ENCODE data around the gene PSENEN. TPM values are rescaled to one million over a fixed set of nuclear protein-coding genes. Genes with fewer than 3 reads are reported as not detected.

Gene PSENEN
- total and polyA plus RNA-seq, 9 of the 15 experiments (the other 6 are each of a cell fraction or from before 2014, with no cell fraction given) = 34.5 to 299 (median 61.1) TPM

DNA sequence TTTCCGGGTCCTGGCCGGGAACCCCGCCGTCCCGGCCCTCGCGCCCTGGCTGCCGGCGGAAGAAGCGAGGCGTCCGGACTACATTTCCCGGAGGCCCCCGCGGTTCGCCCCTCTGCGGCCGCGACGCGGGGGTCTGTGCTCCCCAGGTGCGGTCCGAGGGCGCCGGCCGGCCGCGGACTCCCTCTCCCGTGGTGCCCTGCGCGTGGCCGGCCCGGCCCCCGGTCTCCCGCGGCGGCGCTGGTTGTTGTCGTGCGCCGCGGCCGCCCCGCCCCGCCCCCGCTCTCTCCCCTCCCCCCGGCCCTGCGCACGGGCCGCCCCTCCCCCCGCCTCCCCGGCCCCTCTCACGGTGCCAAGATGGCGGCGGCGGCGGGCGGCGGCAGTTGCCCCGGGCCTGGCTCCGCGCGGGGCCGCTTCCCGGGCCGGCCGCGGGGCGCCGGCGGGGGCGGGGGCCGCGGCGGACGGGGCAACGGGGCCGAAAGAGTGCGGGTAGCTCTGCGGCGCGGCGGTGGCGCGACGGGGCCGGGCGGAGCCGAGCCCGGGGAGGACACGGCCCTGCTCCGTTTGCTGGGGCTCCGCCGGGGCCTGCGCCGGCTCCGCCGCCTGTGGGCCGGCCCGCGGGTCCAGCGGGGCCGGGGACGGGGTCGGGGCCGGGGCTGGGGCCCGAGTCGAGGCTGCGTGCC is 27.6 kb upstream of the PSENEN start, which contains the start of gene KMT2B (continued):
- TF ChIP-seq, protein P1, sequence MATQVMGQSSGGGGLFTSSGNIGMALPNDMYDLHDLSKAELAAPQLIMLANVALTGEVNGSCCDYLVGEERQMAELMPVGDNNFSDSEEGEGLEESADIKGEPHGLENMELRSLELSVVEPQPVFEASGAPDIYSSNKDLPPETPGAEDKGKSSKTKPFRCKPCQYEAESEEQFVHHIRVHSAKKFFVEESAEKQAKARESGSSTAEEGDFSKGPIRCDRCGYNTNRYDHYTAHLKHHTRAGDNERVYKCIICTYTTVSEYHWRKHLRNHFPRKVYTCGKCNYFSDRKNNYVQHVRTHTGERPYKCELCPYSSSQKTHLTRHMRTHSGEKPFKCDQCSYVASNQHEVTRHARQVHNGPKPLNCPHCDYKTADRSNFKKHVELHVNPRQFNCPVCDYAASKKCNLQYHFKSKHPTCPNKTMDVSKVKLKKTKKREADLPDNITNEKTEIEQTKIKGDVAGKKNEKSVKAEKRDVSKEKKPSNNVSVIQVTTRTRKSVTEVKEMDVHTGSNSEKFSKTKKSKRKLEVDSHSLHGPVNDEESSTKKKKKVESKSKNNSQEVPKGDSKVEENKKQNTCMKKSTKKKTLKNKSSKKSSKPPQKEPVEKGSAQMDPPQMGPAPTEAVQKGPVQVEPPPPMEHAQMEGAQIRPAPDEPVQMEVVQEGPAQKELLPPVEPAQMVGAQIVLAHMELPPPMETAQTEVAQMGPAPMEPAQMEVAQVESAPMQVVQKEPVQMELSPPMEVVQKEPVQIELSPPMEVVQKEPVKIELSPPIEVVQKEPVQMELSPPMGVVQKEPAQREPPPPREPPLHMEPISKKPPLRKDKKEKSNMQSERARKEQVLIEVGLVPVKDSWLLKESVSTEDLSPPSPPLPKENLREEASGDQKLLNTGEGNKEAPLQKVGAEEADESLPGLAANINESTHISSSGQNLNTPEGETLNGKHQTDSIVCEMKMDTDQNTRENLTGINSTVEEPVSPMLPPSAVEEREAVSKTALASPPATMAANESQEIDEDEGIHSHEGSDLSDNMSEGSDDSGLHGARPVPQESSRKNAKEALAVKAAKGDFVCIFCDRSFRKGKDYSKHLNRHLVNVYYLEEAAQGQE (IDR thresholded peaks at IDR 0.05; ENCODE audit: borderline replicate concordance) = no peak
- TF ChIP-seq, protein P1 (CRISPR knock-in tag; IDR thresholded peaks at IDR 0.05; ENCODE audit: low read depth) = no peak
- no peak for TF ChIP-seq STAT5B (CRISPR knock-in tag; IDR thresholded peaks at IDR 0.05)
- no peak for TF ChIP-seq CEBPG (CRISPR knock-in tag; IDR thresholded peaks at IDR 0.05)
- no peak for TF ChIP-seq CEBPG (tag; conservative IDR thresholded peaks at IDR 0.05 in 1 of 2, IDR thresholded peaks at IDR 0.05 in 1 of 2)
- TF ChIP-seq BRF1 (IDR thresholded peaks at IDR 0.05; ENCODE audit: borderline replicate concordance, extremely low read depth, insufficient read length) = no peak
- TF ChIP-seq, protein P2, sequence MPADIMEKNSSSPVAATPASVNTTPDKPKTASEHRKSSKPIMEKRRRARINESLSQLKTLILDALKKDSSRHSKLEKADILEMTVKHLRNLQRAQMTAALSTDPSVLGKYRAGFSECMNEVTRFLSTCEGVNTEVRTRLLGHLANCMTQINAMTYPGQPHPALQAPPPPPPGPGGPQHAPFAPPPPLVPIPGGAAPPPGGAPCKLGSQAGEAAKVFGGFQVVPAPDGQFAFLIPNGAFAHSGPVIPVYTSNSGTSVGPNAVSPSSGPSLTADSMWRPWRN (IDR thresholded peaks at IDR 0.05; ENCODE audit: low read depth) = no peak
- TF ChIP-seq, protein P3, sequence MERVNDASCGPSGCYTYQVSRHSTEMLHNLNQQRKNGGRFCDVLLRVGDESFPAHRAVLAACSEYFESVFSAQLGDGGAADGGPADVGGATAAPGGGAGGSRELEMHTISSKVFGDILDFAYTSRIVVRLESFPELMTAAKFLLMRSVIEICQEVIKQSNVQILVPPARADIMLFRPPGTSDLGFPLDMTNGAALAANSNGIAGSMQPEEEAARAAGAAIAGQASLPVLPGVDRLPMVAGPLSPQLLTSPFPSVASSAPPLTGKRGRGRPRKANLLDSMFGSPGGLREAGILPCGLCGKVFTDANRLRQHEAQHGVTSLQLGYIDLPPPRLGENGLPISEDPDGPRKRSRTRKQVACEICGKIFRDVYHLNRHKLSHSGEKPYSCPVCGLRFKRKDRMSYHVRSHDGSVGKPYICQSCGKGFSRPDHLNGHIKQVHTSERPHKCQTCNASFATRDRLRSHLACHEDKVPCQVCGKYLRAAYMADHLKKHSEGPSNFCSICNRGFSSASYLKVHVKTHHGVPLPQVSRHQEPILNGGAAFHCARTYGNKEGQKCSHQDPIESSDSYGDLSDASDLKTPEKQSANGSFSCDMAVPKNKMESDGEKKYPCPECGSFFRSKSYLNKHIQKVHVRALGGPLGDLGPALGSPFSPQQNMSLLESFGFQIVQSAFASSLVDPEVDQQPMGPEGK (CRISPR knock-in tag; IDR thresholded peaks at IDR 0.05; ENCODE audit: borderline replicate concordance) = no peak
- no peak for TF ChIP-seq DMBX1 (CRISPR knock-in tag; IDR thresholded peaks at IDR 0.05; ENCODE audit: borderline replicate concordance)
- TF ChIP-seq, protein P4, sequence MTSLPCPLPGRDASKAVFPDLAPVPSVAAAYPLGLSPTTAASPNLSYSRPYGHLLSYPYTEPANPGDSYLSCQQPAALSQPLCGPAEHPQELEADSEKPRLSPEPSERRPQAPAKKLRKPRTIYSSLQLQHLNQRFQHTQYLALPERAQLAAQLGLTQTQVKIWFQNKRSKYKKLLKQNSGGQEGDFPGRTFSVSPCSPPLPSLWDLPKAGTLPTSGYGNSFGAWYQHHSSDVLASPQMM (CRISPR knock-in tag; IDR thresholded peaks at IDR 0.05) = no peak
- no peak for TF ChIP-seq ZNF644 (tag; IDR thresholded peaks at IDR 0.05; ENCODE audit: low read depth)
- TF ChIP-seq, protein P5, sequence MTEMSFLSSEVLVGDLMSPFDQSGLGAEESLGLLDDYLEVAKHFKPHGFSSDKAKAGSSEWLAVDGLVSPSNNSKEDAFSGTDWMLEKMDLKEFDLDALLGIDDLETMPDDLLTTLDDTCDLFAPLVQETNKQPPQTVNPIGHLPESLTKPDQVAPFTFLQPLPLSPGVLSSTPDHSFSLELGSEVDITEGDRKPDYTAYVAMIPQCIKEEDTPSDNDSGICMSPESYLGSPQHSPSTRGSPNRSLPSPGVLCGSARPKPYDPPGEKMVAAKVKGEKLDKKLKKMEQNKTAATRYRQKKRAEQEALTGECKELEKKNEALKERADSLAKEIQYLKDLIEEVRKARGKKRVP (CRISPR knock-in tag; IDR thresholded peaks at IDR 0.05) = no peak
- TF ChIP-seq, protein P6, sequence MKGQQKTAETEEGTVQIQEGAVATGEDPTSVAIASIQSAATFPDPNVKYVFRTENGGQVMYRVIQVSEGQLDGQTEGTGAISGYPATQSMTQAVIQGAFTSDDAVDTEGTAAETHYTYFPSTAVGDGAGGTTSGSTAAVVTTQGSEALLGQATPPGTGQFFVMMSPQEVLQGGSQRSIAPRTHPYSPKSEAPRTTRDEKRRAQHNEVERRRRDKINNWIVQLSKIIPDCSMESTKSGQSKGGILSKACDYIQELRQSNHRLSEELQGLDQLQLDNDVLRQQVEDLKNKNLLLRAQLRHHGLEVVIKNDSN (CRISPR knock-in tag; IDR thresholded peaks at IDR 0.05) = no peak
- no peak for TF ChIP-seq SMARCB1 (IDR thresholded peaks at IDR 0.05; ENCODE audit: insufficient read length, low read depth)
